Heart right ventricle (tissue), 16 donors: ENCODE results near the gene DMC1. TPM values are rescaled to one million over a fixed set of nuclear protein-coding genes. Genes with fewer than 3 reads are reported as not detected.

Experiments
- ATAC-seq, 8 donors: fragments of 200-7000 bp; cut with Tn5 transposase; one replicate each; pipeline ENCODE4 v1.9.1; 2020; ENCODE audit warnings: mild to moderate bottlenecking in 8 of 8, moderate library complexity in 8 of 8, moderate number of reproducible peaks in 1 of 8
- DNase-seq, 2 donors: peaks; one replicate each; pipeline ENCODE4 v3.0.0-alpha.2; 2020
- H3K27ac ChIP-seq, 10 donors: fragments of 200-600 bp; sonication (generic) in 2 of 10; one replicate each; pipeline versions ENCODE4 v1.5.0 to v1.8.0; 2020 to 2022; ENCODE audit warnings: mild to moderate bottlenecking in 3 of 10
- H3K27me3 ChIP-seq, 7 donors: fragments of 200-600 bp; one replicate each; pipeline ENCODE4 v1.8.0; 2021 to 2022; ENCODE audit warnings: mild to moderate bottlenecking in 2 of 7
- H3K36me3 ChIP-seq, 9 donors: fragments of 200-600 bp; sonication (generic) in 1 of 9; one replicate each; pipeline versions ENCODE4 v1.5.0 to v1.8.0; 2020 to 2022; ENCODE audit warnings: mild to moderate bottlenecking in 2 of 9
- H3K4me1 ChIP-seq, 9 donors: fragments of 200-600 bp; sonication (generic) in 1 of 9; one replicate each; pipeline versions ENCODE4 v1.5.0 to v1.8.0; 2020 to 2022; ENCODE audit warnings: mild to moderate bottlenecking in 4 of 9
- H3K4me3 ChIP-seq, 10 donors: fragments of 200-600 bp; sonication (generic) in 2 of 10; one replicate each; pipeline versions ENCODE4 v1.5.0 to v1.8.0; 2020 to 2022; ENCODE audit warnings: mild to moderate bottlenecking in 7 of 10, moderate library complexity in 2 of 10
- H3K9me3 ChIP-seq, 11 donors: fragments of 200-600 bp in 10 of 11; sonication (generic) in 2 of 11; one replicate each; pipeline versions ENCODE4 v1.5.0 to v1.8.0; 2013 to 2022; ENCODE audit warnings: mild to moderate bottlenecking in 2 of 11, control low read depth in 1 of 11, moderate library complexity in 1 of 11
- WGBS, 2 donors: extraction: QIAGEN DNeasy Blood & Tissue Kit; methylation state at CpG; one replicate each; pipeline ENCODE4 v1.1.7; 2013; ENCODE audit warnings: inconsistent platforms in 1 of 2; 5-methylcytosine and 5-hydroxymethylcytosine counted together
- intact Hi-C, 10 donors: fragments of 100-400 bp; cut with DNase I; formaldehyde crosslinking; loops; one replicate each; pipeline versions ENCODE4 v1.11.1 to v1.14.2; 2022
- polyA plus RNA-seq, 2 donors: library from polyadenylated mRNA; stranded (reverse); fragments of 200-250 nt; gene quantifications; one replicate each; pipeline ENCODE4 v1.2.3, GENCODE V29; 2013
- total RNA-seq, 10 donors: library from RNA; stranded (reverse); fragmentation: NEBNext Ultra II Directional in 3 of 10; extraction: Animal tissue kit (Norgen Biotek cat#: 25700) in 3 of 10; gene quantifications; one replicate each; pipeline versions ENCODE4 v1.2.1 to v1.2.4, GENCODE V29; 2021 to 2023
- TF ChIP-seq, protein P1 (sequence below), 9 donors: fragments of 200-600 bp; sonication (generic) in 2 of 9; IDR thresholded peaks; one replicate each; pipeline versions ENCODE4 v1.5.0 to v1.8.0; 2021 to 2022; ENCODE audit warnings: antibody characterized with exemption in 9 of 9, mild to moderate bottlenecking in 5 of 9, moderate library complexity in 1 of 9
- donor health status: Arrhythmogenic right ventricular cardiomyopathy.
- donor health status: ischemic (EF 13 %, LVEDD 7.1; RV severe dilation, severe dysfunction).
- donor health status: healthy with polysubstance abuse.
- donor health status: DM: no; HTN: yes; CAD: no.
- donor health status: DM: no; HTN: no; CAD: no.
- donor health status: ischemic (EF 25% LVEDD 6.9; RV normal size, moderate dysfunction).
- donor health status: ischemic (EF 25% LVEDD 5.7; RV mildly dilated, moderate dysfunction).
- donor health status: healthy.
- donor health status: DM: yes; HTN: yes; CAD: no.
- donor health status: Ischemic cardiomyopathy.
- donor health status: ischemic (EF 35%, LVEDD 5.7; RV mildly dilated, moderate dysfunction).
- donor health status: nonischemic (EF 11% LVEDD 7.7; RV severe dilation, severe dysfunction).
- donor health status: DM: yes; HTN: yes; CAD: no.
- donor health status: PGD.
- donor health status: ischemic (EF 29% LVEDD 5.4; RV normal size, mild dysfunction).
- donor health status: nonischemic (EF 23%, LVEDD 6.1; RV moderate dilation, normal function).

Gene DMC1
- total and polyA plus RNA-seq, 12 donors: 0.12 to 3.2 (median 1.3) TPM

GRCh38 chr22:38487946-38488345 lies 82.0 kb downstream of the DMC1 start:
- no peaks in the 10 kb centered on the region for H3K9me3 ChIP-seq
- H3K4me3 ChIP-seq: no peak overlapping the region
- DNase-seq: no peak
- peaks cover 0 to 50% (median 25%) of the 10 kb centered on the region in 9 donors for H3K4me1 ChIP-seq
- TF ChIP-seq, protein P1, sequence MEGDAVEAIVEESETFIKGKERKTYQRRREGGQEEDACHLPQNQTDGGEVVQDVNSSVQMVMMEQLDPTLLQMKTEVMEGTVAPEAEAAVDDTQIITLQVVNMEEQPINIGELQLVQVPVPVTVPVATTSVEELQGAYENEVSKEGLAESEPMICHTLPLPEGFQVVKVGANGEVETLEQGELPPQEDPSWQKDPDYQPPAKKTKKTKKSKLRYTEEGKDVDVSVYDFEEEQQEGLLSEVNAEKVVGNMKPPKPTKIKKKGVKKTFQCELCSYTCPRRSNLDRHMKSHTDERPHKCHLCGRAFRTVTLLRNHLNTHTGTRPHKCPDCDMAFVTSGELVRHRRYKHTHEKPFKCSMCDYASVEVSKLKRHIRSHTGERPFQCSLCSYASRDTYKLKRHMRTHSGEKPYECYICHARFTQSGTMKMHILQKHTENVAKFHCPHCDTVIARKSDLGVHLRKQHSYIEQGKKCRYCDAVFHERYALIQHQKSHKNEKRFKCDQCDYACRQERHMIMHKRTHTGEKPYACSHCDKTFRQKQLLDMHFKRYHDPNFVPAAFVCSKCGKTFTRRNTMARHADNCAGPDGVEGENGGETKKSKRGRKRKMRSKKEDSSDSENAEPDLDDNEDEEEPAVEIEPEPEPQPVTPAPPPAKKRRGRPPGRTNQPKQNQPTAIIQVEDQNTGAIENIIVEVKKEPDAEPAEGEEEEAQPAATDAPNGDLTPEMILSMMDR (IDR thresholded peaks at IDR 0.05): no peak
- H3K36me3 ChIP-seq: peaks cover 13 to 100% (median 97%) of the 10 kb centered on the region in 9 donors
- intact Hi-C loops: no loop called here
- no peak overlapping the region for H3K27ac ChIP-seq
- no peak for ATAC-seq
- no peaks in the 10 kb centered on the region for H3K27me3 ChIP-seq
- 84 to 85% methylated on average over 6 of the region's 6 CpGs for WGBS, 2 donors

DNA sequence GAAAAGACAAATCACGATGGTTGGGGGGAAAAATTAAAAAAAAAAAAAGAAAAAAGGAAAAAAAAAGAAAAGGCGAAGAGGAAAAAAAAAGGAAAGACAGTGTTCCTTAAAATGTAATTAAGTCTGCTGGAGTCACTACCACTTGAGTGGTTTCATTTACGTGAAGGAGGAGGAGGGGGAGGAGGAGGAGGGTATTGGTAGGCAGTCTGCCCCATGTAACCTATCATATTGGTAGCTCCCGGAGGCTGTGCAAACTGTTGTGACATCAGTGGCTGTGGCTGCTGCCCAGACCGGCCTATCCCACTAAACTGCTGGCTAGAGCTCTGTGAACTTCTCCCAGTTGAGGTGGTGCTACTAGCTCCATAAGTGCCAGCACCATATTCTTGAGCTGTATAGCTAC lies 84.2 kb downstream of the DMC1 start:
- Histone ChIP-seq H3K36me3 (peaks cover 6 to 100% (median 97%) of the 10 kb centered on the region in 9 donors), H3K9me3 (no peaks in the 10 kb centered on the region), H3K27me3 (no peaks in the 10 kb centered on the region), H3K4me3 (no peak overlapping the region), H3K27ac (no peak overlapping the region), H3K4me1 (peaks cover 0 to 40% (median 9%) of the 10 kb centered on the region in 9 donors)
- DNase-seq: no peak
- TF ChIP-seq, protein P1 (IDR thresholded peaks at IDR 0.05): no peak
- intact Hi-C loops: no loop called here
- ATAC-seq: peak in 5 of 8 donors; percentile 9 to 45 (median 37)
- WGBS, 2 donors: 59 to 67% methylated on average over 5 of the region's 5 CpGs

- H3K27me3 ChIP-seq: no peaks in the 10 kb centered on the region
Measured at GRCh38 chr22:38484244-38484643, 85.7 kb downstream of the DMC1 start.

GRCh38 chr22:38482662-38483308 lies 87.2 kb downstream of the DMC1 start:
- TF ChIP-seq, protein P1 (IDR thresholded peaks at IDR 0.05): no peak
- Histone ChIP-seq H3K27ac (no peak overlapping the region), H3K4me3 (no peak overlapping the region), H3K36me3 (peaks cover 6 to 93% (median 76%) of the 10 kb centered on the region in 9 donors), H3K27me3 (no peaks in the 10 kb centered on the region), H3K4me1 (peaks cover 0 to 26% (median 0%) of the 10 kb centered on the region in 9 donors), H3K9me3 (no peaks in the 10 kb centered on the region)
- WGBS, 2 donors: 97 to 99% methylated on average over 6 of the region's 6 CpGs
- DNase-seq (no peak), ATAC-seq (no peak)
- intact Hi-C loops: no loop called here

More at GRCh38 chr22:38484244-38484643, 85.7 kb downstream of the DMC1 start:
- WGBS, 2 donors: 72 to 73% methylated on average over 1 of the region's 1 CpG
- Histone ChIP-seq H3K9me3 (no peaks in the 10 kb centered on the region), H3K36me3 (peaks cover 6 to 100% (median 91%) of the 10 kb centered on the region in 9 donors), H3K4me1 (peaks cover 0 to 31% (median 0%) of the 10 kb centered on the region in 9 donors), H3K27ac (no peak overlapping the region), H3K4me3 (no peak overlapping the region)
- DNase-seq: no peak
- intact Hi-C loops: no loop called here
- TF ChIP-seq, protein P1 (IDR thresholded peaks at IDR 0.05): no peak
- ATAC-seq: no peak
